Adrenal gland (tissue), 5 donors: ENCODE results near the gene TBCE.

ENCODE experiments used
- CTCF ChIP-seq, 6 experiments: fragments of 450-650 bp in 4 of 6; fragments of 200-600 bp in 2 of 6; sonication (generic) in 1 of 6; IDR thresholded peaks; 1 replicate in 5 of 6; 2 replicates in 1 of 6; pipeline versions ENCODE4 v1.5.1 to v1.8.0; 2016 to 2021; ENCODE audit warnings: antibody characterized with exemption in 6 of 6, mild to moderate bottlenecking in 2 of 6, moderate library complexity in 1 of 6
- POLR2A ChIP-seq, 2 donors: fragments of 450-650 bp; IDR thresholded peaks; one replicate each; pipeline ENCODE4 v1.6.1; 2017; ENCODE audit warnings: antibody characterized with exemption in 2 of 2, mild to moderate bottlenecking in 2 of 2, moderate library complexity in 1 of 2
- donor health status: DM: no; HTN: no; CAD: no.

GRCh38 chr1:235495551-235495950 lies 128.3 kb downstream of the TBCE start:
- TF ChIP-seq CTCF (IDR thresholded peaks at IDR 0.05), result no peak
- no peak for TF ChIP-seq POLR2A (IDR thresholded peaks at IDR 0.05)
